SU-DHL-6 (cell line): Measurements from ENCODE around the gene CDKN1B.

Experiments used
- EZH2phosphoT487 ChIP-seq: fragments of 200-600 bp; sonication (generic), shearing (Covaris generic); conservative IDR thresholded peaks from 2 replicates; pipeline ENCODE4 v1.6.1; 2018; ENCODE audit warnings: mild to moderate bottlenecking, antibody characterized with exemption, low read length, moderate library complexity, mixed read lengths
- TF ChIP-seq, protein P1 (sequence below): fragments of 200-600 bp; sonication (generic); IDR thresholded peaks from one replicate; pipeline ENCODE4 v1.5.1; 2017; ENCODE audit warnings: antibody characterized with exemption, mild to moderate bottlenecking, low read length, moderate library complexity; ENCODE audit not compliant: insufficient read depth, poor library complexity, severe bottlenecking

DNA sequence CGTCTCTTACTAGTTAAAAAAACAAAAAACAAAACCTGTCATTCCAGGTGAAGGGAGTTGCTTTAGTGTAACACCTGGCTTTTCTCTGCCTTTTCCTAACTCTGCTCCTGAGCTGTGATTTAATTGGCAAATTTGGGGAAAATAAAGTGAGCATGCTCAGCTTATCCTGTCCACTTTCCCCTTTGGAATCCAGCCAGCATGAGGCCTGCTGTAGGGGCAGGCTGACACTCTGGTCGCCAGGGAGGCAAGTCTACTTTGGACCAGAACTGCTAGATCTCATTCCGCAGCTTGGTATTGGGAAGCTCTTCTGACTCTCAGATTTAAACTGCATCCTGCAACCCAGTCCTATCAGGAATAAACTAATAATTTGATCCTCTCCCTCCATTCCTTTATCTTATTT, 30.1 kb downstream of the CDKN1B start:
- TF ChIP-seq, protein P1, sequence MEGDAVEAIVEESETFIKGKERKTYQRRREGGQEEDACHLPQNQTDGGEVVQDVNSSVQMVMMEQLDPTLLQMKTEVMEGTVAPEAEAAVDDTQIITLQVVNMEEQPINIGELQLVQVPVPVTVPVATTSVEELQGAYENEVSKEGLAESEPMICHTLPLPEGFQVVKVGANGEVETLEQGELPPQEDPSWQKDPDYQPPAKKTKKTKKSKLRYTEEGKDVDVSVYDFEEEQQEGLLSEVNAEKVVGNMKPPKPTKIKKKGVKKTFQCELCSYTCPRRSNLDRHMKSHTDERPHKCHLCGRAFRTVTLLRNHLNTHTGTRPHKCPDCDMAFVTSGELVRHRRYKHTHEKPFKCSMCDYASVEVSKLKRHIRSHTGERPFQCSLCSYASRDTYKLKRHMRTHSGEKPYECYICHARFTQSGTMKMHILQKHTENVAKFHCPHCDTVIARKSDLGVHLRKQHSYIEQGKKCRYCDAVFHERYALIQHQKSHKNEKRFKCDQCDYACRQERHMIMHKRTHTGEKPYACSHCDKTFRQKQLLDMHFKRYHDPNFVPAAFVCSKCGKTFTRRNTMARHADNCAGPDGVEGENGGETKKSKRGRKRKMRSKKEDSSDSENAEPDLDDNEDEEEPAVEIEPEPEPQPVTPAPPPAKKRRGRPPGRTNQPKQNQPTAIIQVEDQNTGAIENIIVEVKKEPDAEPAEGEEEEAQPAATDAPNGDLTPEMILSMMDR, result no peak
- no peak for TF ChIP-seq EZH2phosphoT487
